Inferior parietal cortex (tissue), 1 donor: ENCODE measurements around the gene ANKRD13B.
"Not testable (repeated sequence)": the region's sequence is repeated elsewhere in the genome, so short reads cannot be mapped to it uniquely, and the experiment has no call there.

Experiments
- DNase-seq: peaks from one replicate; pipeline ENCODE4 v3.0.0-alpha.2; 2016; ENCODE audit errors: extremely low spot score

Gene ANKRD13B

GRCh38 chr17:29592850-29593551 lies at the start of gene ANKRD13B:
TSS of gene ANKRD13B (plus strand) at chr17:29593132. CDS start at chr17:29593622, 490 bp downstream.
- DNase-seq: peak; percentile 57

- no peak for DNase-seq
These were observed 48.9 kb upstream of the ANKRD13B start for GRCh38 chr17:29544066-29544465.

- no peak for DNase-seq
These were observed 46.8 kb upstream of the ANKRD13B start for GRCh38 chr17:29546085-29546484.

GRCh38 chr17:29546830-29547229 lies 46.1 kb upstream of the ANKRD13B start:
- DNase-seq: no peak

DNA sequence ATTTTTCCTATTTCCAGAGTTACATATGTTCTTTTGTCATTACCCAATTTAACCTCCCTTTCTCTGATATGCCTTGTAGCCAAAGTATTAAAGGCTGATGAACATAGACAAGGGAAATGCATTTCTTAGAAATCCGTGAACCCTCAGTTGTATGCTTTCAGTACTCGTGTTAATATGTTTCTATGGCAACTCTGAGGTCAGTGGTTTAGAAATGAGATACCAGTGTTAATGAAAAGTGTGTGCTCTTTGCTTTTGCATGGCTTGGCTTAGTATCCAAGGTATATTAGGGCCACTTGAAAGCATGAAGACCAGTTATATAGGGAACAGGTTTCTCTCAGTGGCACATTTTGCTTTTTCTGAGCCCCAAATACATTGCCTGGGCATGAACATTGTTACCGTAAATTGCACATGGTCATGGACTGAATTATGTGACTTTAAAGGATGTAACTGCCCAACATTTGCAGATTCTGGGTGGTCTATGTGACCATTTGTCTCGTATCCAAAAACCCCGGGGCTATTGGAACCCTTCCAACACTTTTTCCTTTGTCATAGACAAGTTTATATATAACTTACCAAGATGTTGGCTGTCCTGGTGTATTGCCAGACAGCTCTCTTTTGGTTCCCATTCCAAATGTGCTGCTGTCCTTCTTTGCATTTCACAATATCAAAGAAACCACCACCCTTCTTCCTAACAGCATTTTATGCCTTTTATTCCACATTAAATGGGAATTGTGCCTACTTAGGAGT lies 43.6 kb upstream of the ANKRD13B start:
- no peak for DNase-seq

GRCh38 chr17:29555840-29556239 lies 37.1 kb upstream of the ANKRD13B start:
- DNase-seq: no peak

DNA sequence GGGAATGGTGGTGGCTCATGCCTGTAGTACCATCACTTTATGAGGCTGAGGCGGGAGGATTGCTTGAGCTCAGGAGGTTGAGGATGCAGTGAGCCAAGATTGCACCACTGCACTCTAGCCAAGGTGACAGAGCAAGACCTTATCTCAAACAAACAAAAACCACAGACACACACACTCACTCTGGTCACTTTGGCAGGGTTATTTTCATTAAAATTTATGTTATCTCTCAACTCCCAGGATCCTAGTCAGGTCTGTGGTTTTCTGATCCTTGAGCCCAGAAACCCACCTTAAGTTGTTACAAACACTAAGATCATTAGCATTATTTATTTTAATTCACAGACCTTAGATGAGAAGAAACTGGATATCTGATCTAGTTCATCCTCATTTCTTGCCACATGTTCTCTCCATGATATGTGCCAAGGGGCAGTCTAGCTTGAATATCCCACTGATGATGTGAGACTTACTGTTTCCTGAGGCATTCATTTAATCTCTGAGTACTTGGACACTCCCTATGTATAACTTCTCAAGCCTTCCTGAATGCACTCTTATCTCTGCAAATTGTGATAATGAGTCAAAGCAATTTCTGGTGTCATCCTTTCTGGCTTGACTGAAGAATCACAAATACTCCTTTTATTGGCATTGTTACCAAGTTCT lies 35.7 kb upstream of the ANKRD13B start:
- DNase-seq: no peak

DNA sequence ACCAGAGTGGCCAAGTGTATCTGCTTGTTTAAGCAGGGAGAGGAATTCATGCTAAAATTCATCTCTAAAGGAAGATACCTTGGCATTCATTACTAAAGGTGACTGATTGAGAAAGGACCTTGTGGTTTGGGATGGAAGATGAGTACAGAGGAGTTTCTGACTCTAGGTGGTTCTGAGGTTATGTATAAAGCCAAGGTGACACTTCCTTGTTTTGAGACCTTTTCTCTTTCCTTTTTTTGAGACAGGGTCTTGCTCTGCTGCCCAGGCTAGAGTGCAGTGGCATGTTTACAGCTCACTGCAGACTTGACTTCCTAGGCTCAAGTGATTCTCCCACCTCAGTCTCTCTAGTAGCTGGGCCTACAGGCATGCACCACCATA lies 35.2 kb upstream of the ANKRD13B start:
- no peak for DNase-seq

DNA sequence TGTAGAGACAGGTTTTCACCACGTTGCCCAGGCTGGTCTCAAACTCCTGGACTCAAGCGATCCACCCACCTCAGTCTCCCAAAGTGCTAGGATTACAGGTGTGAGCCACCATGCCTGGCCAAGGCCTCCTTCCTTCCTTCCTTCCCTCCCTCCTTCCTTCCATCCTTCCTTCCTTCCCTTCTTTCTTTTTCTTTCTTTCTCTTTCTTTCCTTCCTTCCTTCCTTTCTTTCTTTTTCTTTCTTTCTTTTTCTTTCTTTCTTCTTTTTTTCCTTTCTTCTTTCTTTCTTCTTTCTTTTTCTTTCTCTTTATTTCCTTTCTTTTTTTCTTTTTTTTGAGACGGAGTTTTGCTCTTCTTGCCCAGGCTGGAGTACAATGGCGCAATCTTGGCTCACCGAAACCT lies 34.8 kb upstream of the ANKRD13B start:
- DNase-seq: not testable (repeated sequence)

DNA sequence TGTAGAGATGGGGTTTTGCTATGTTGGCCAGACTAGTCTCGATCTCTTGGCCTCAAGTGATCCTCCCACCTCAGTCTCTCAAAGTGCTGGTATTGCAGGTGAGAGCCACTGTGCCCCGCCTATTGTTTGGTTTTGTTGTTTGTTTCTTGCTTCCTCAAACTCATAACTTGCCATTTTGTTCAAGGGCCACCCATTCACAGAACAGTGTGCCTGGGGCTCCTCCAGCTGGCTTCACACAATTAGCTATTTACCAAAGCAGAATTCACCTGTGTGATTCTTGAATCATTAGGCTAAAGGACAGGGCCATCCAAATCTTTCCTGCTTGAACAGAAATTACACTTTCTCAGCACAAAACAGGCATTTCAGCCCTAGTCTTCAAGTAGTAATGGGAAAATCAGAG lies 33.3 kb upstream of the ANKRD13B start:
- no peak for DNase-seq

GRCh38 chr17:29560316-29560715 lies 32.6 kb upstream of the ANKRD13B start:
- DNase-seq: no peak

DNA sequence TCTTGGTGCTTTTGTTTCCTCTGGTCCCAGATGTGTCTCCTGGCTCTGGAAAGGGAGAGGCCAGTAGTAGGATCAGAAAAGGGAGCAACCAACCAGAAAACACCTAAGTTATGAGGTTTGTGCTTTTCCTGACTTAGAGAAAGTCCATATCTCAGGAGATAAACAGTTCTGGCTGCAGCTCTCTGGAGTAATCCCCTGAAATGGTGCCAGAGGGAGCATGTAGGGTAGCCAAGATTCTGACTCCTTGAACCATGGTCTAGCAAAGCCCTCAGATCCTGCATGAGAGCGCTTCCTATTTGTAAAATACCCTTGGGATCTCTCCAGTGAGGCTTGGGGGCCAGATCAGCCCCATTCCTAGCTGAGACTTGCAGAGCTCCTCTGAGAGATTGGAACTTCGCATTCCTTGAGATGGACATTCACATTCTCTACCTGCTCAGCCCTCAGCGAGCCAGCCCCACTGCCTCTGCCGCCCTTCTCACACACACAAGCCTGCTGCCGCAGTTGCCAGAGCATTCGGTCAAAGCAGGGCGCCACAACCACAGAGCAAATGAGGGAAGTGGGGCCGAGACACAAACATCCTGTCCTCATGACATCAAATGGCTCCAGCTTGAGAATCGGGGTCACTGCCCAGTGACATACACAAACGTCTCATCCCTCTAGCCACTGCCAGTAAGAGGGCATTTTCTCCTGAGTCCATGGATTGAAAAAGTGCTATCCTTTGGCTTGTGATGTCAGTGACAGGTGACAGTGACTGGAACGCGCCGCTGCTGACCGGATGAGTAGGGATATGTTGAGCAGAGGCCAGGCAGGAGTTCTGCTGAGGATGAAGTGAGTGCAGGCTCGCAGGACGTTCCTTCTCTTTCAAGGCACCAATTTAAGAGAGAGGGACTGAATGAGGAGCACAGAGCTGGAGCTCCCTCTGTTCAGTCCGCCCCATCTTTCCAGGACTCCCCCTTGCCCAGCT lies 31.1 kb upstream of the ANKRD13B start:
- no peak for DNase-seq

DNA sequence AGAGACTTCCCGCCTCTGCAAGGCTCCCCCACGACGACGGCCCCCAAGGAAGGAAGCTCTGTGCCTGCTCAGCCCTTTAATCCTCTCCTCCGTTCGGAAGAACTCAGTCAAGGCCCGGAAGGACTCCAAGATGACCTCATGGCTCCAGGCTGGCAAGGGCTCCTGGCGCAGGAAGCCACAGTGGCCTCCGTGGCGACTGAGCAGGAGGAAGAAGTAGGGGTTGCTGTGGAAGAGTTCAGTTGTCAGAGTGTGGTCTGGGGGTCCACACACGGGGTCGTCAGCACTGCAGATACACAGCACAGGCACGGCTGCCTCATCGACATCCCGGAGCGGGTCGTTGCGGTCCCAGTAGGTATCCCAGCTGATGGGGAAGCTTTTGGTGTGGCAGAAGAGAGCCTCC lies 30.3 kb upstream of the ANKRD13B start:
- DNase-seq: no peak

GRCh38 chr17:29563816-29564215 lies 29.1 kb upstream of the ANKRD13B start:
- DNase-seq: no peak

DNA sequence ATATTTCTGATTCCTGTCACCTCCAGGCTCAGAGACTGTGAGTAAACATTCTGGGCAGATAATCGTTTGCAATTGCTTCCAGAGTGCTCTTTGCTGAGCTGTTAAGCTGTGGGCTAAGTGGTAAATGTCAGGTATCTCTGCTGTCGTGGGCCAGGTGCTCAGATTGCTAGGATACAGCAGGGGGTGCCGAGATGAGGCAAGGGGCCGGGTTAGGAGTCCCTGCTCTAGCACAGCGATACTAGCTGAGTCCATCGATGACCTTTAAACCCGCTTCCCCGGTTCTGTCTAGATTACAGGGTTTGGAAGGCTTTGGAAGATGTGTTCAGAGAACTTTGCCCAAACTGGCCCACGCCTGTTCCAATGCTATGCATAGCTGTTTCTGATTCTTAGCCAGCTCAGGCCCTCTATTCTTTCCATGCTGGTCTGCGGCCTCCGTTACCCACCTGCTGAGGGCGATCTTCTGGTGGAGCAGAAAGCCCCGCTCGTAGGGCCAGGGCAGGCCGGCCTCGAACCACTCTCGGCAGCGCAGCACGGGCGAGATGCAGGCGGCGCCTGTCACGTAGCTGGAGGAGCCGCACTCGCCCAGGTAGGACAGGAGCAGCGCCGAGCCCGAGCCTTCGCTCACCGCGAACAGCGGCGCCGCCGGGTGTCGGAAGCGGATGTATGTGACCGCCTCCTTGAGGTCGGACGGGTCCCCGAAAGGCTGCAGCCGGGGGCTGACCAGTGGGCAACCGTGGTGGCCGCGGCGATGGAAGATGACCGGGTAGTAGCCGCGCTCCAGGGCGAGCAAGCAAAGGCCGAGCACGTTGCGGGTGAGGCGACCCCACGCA lies 27.1 kb upstream of the ANKRD13B start:
- DNase-seq: no peak

GRCh38 chr17:29566473-29567303 lies 26.2 kb upstream of the ANKRD13B start, which contains the start of gene ABHD15:
TSS of gene ABHD15 (minus strand) at chr17:29567037. CDS start at chr17:29566966, 71 bp downstream.
- DNase-seq: no peak

- no peak for DNase-seq
These were observed 25.7 kb upstream of the ANKRD13B start for GRCh38 chr17:29567304-29567553.

DNA sequence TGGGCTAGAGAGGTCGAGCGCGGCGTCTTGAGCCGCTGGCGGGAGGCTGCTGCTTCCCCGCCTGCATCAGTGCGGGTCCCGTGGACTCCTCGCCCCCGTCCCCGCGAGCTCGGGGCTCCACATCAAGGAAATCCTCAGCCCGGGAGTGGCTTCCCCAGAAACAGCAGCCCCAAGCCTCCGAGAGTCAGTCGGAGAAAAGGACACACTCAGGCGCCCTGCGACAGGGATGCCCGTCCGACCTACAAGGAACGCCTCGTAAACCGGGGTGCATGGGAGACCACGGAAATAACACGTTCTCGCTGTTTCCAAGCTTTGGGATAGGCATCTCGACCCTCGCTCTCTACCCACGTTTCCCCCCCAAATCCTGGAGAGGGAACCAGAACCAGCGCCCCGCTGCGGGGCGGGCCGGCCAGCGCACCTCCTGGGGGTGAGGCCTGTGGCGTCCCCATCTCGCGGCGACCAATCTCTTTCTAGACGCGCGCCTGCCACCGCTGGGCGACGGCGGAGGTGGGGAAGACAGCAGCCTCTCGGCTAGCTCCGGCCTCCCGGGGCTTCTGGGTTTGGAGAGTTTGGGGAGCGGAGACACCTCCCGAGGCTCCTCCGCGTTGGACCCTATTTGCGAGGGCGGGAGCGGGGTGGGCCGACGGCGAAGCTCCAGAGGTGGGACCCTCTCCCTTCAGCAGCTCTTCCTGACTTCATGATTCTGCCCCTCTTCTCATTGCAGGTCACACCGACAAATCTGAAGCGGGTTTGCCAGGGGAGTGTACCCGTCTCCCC lies 25.2 kb upstream of the ANKRD13B start:
- no peak for DNase-seq
